Esophagus muscularis mucosa (tissue), 3 donors: ENCODE measurements around the gene PKDREJ.

Source experiments
- POLR2AphosphoS5 ChIP-seq, 2 donors: sonication (generic); formaldehyde crosslinking; IDR thresholded peaks; one replicate each; pipeline ENCODE4 v1.6.1; 2017; ENCODE audit warnings: antibody characterized with exemption in 2 of 2
- TF ChIP-seq, protein P1 (sequence below), 3 experiments: fragments of 200-600 bp in 2 of 3; fragments of 450-650 bp in 1 of 3; sonication (generic) in 2 of 3; IDR thresholded peaks; one replicate each; pipeline ENCODE4 v1.5.1; 2017 to 2019; ENCODE audit warnings: antibody characterized with exemption in 3 of 3, mild to moderate bottlenecking in 2 of 3, moderate library complexity in 1 of 3

DNA sequence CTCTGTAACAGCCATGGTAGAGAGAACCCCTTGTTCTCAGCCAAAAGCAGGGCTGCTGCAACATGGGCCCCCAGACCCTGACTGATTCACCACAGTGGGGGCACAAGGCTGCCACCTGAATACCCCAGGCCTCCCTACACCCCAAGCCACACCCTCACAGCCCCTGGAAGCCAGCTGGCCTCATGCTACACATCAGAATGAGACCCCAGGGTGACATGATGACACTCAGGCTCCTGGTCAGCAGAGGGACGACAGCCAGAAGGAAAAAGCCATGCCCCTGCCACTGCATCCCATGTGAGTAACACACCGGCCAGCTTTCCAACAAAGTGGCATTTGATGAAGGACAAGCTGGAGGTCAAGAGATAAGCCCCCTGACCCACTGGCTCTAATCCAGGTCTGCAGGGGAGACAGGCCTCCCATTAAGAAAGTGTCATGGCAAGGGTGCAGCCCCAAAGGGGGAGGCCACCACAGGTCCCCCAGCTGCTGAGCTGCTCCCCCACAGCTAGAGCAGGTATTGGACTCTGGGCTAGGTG, 15.6 kb downstream of the PKDREJ start:
- TF ChIP-seq, protein P1, sequence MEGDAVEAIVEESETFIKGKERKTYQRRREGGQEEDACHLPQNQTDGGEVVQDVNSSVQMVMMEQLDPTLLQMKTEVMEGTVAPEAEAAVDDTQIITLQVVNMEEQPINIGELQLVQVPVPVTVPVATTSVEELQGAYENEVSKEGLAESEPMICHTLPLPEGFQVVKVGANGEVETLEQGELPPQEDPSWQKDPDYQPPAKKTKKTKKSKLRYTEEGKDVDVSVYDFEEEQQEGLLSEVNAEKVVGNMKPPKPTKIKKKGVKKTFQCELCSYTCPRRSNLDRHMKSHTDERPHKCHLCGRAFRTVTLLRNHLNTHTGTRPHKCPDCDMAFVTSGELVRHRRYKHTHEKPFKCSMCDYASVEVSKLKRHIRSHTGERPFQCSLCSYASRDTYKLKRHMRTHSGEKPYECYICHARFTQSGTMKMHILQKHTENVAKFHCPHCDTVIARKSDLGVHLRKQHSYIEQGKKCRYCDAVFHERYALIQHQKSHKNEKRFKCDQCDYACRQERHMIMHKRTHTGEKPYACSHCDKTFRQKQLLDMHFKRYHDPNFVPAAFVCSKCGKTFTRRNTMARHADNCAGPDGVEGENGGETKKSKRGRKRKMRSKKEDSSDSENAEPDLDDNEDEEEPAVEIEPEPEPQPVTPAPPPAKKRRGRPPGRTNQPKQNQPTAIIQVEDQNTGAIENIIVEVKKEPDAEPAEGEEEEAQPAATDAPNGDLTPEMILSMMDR (IDR thresholded peaks at IDR 0.05), result no peak
- TF ChIP-seq POLR2AphosphoS5 (IDR thresholded peaks at IDR 0.05), result no peak
